Esophagus squamous epithelium (tissue), 4 donors: ENCODE data around the gene LURAP1L.

Source experiments
- POLR2A ChIP-seq, 4 donors: fragments of 450-650 bp; IDR thresholded peaks; one replicate each; pipeline ENCODE4 v1.6.1; 2017; ENCODE audit warnings: antibody characterized with exemption in 4 of 4, mild to moderate bottlenecking in 4 of 4, moderate library complexity in 3 of 4
- TF ChIP-seq, protein P1 (sequence below), 6 experiments: fragments of 450-650 bp in 4 of 6; fragments of 200-600 bp in 2 of 6; sonication (generic) in 2 of 6; IDR thresholded peaks; one replicate each; pipeline ENCODE4 v1.5.1; 2016 to 2019; ENCODE audit warnings: antibody characterized with exemption in 6 of 6, mild to moderate bottlenecking in 4 of 6, moderate library complexity in 4 of 6

DNA sequence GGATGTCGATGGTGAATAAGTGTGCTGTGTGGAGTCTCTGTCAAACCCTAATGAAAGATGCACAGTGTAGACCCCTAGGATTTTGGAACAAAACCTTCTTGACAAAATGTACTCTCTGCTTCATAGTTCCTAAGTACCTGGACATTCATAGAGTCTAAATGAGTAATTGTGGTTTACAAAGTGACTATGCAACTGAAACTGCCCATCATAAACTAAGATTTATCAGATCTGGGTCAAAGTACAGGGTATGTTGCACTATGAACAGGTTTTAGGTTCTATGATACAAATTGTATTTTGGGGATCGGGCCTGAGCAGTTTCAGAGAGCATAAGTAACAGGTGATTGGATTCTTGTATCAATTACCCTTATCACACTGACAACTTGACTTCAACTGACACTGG, 79.4 kb downstream of the LURAP1L start:
- TF ChIP-seq, protein P1, sequence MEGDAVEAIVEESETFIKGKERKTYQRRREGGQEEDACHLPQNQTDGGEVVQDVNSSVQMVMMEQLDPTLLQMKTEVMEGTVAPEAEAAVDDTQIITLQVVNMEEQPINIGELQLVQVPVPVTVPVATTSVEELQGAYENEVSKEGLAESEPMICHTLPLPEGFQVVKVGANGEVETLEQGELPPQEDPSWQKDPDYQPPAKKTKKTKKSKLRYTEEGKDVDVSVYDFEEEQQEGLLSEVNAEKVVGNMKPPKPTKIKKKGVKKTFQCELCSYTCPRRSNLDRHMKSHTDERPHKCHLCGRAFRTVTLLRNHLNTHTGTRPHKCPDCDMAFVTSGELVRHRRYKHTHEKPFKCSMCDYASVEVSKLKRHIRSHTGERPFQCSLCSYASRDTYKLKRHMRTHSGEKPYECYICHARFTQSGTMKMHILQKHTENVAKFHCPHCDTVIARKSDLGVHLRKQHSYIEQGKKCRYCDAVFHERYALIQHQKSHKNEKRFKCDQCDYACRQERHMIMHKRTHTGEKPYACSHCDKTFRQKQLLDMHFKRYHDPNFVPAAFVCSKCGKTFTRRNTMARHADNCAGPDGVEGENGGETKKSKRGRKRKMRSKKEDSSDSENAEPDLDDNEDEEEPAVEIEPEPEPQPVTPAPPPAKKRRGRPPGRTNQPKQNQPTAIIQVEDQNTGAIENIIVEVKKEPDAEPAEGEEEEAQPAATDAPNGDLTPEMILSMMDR (IDR thresholded peaks at IDR 0.05) = no peak
- TF ChIP-seq POLR2A (IDR thresholded peaks at IDR 0.05) = no peak
